NCI-H146 (cell line): ENCODE data around the gene AADAT.
A peak's percentile ranks its signal among the peaks of the same experiment; 100 is the strongest.

ENCODE experiments used
- DNase-seq: peaks from one replicate; lab custom pipeline; 2025; lab: John Stamatoyannopoulos, UW

AADAT gene

GRCh38 chr4:170033999-170034398 is 55.8 kb downstream of the AADAT start:
- DNase-seq, result no peak

DNA sequence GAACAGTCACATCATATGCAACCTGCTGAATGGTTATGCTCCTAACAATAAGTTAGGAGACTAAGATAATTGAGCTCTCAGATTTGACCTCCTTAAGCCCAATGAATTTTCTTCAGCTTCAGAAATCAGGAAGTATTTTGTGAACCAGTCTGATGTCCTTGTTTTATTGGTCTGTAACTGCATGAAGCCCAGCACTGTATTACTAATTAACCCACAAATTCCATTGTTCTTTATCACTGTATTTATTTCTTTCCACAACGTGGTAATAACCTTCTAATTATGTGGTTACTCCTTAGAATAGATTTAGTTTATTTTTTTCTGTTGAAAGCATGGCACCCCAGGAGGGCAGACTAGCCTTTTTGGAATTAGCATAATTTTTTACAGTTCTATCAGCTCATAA is 59.6 kb downstream of the AADAT start:
- no peak for DNase-seq

GRCh38 chr4:170027181-170027829 is 62.5 kb downstream of the AADAT start:
- DNase-seq, result peak; percentile 84

DNA sequence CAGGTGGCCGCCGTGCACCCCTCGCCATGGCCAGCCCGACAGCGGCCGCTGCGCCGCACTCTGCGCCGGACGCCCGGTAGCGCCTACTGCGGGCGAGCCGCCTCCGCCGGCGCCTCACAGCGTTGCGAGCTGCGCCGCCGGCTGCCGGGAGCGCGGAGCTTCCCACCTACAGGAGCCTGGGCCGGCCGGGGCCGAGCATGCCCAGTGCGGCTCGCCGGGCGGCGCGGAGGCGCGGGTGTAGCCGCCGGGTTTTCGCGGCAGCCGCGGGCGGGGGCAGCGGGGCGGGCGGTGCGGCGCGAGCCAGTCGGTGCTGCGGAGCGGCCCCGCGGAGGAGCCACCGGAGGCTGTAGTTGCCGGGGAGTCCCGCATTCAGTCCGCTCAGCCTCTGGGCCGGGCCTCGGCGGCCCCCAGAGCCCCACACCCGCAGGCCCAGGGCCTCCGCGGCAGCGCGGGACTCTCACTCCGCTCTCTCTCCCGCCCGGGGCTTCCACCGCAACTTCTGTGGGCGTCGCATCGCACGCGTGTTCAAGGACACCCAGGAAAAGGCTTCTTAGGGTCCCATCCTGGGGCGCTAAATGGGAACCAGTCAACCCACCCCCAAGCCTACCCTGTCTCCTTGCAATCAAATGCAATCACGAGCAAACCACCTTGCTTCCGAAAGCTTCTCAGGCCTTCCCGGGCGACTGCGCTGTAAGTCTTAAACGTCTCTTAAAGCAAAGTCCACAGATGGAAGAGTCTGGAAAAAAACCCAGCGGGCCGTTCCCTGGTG is 63.3 kb downstream of the AADAT start, which contains the start of gene MFAP3L:
TSS of gene MFAP3L (minus strand) at position 143 of the 769 bp plus-strand sequence. CDS start 20,518 bp downstream, outside the sequence.
- DNase-seq, result peak; percentile 76

DNA sequence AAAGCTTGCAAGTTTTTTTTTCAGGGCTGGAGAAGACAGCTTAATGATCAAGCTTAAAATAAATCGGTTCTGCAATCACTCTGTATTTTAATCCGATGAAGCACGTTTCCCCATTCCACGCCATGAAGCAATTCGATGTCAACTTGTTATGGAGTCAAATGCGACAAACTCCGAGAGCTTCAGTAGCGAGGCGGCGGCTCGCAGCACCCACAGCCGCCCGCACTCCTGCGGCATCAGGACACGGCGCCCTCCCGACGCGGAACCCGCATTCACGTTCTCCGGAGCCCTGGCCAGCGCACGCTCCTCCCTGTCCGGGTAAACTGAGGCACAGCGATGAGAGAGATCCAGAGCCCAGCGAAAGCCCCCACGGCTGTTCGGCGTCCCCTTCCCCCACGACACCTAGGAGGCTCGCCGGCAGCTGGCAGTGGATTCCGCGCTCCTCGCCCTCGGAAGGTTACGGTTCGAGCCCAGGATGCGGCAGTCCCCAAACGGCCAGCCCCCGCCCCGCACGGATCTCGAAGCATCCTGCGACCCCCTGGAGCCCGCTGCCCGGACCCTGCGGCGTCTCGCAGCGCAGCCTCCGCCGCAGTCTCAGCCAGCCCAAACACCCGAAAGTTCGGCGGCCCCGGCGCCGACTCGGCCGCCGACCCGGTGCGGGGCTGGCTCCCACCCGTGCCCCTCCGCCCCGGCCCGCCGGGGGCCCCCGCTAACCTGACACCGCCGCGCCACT is 64.1 kb downstream of the AADAT start:
- DNase-seq, result no peak

- no peak for DNase-seq
Measured at GRCh38 chr4:170022211-170022610, 67.5 kb downstream of the AADAT start.

DNA sequence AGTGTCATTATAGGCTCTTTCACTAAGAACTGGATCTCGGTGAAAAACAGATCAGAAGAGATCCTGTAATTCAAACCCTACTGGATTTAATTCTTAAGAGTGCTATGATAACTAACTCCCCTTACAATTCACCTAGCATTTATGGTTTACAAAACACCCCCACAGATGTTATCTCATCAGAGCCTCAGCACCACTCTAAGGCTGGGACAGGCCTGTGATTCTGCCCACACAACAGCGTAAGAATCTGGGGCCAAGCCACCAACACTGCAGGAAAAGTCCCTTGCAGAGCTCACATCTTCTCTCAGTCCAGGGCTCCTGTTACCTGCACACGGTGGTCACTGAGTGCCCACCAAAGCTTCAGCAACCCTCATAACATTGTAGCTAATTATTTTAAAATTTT is 72.5 kb downstream of the AADAT start:
- no peak for DNase-seq

GRCh38 chr4:170015285-170015684 is 74.5 kb downstream of the AADAT start:
- DNase-seq, result no peak

DNA sequence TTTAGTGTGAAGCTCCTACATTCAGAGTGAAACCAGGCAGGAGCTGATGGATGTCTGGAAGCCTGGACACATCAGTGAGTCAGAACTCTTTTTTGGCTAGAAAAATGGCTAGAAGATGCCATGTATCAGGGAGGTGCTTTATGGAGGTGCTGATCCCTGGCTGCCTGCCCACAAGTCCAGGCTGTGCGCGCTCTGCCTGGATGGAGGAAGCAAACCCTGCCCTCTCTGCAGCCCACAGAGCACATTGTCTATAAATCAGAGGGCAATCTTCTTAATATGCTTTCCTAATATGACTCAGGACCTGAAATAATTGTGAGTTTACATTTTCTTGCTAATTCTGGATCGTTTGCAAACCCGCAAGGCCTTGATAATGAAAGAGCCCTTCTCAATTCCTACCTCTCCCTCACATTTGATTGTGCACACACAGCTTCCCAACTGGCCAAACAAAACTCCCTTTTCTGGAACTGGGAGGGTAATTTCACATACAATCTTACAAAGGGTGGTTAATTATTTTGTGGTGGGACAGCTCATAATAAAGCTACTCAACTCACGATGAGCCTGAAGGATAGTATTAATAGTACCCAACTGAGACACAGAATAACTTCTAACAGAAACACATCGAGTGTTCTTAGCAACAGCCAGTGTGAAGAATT is 75.3 kb downstream of the AADAT start:
- DNase-seq, result no peak

GRCh38 chr4:170012629-170012958 is 77.2 kb downstream of the AADAT start:
- DNase-seq, result no peak

- DNase-seq, result no peak
Measured at GRCh38 chr4:170011921-170012628, 77.7 kb downstream of the AADAT start.
